Activated CD4-positive, alpha-beta T cell treated with anti-CD3 and anti-CD28 coated beads for 48 hours (primary cell): ENCODE results near the gene SALL2.
"Not testable (repeated sequence)": the region's sequence is repeated elsewhere in the genome, so short reads cannot be mapped to it uniquely, and the experiment has no call there.

Experiments
- DNase-seq: peaks from one replicate; pipeline ENCODE4 v3.0.0-alpha.2; 2020

Gene SALL2

GRCh38 chr14:21525962-21526671 is at the start of gene SALL2:
TSS of gene SALL2 (minus strand) at chr14:21526346. CDS start at chr14:21526127, 219 bp downstream.
- peak; percentile 77 for DNase-seq

GRCh38 chr14:21575661-21576060 is 49.5 kb upstream of the SALL2 start:
- DNase-seq, result no peak

- no peak for DNase-seq
Observed at GRCh38 chr14:21572604-21573003, 46.5 kb upstream of the SALL2 start.

GRCh38 chr14:21558703-21559170 is 32.6 kb upstream of the SALL2 start:
- no peak for DNase-seq

GRCh38 chr14:21557084-21557901 is 31.1 kb upstream of the SALL2 start:
- DNase-seq, result peak; percentile 83

- no peak for DNase-seq
Observed at GRCh38 chr14:21556378-21557083, 30.4 kb upstream of the SALL2 start.

- no peak for DNase-seq
Observed at GRCh38 chr14:21553266-21553665, 27.1 kb upstream of the SALL2 start.

GRCh38 chr14:21544588-21544987 is 18.4 kb upstream of the SALL2 start:
- not testable (repeated sequence) for DNase-seq

GRCh38 chr14:21543963-21544362 is 17.8 kb upstream of the SALL2 start:
- no peak for DNase-seq

- no peak for DNase-seq
Observed at GRCh38 chr14:21543521-21543960, 17.4 kb upstream of the SALL2 start.

GRCh38 chr14:21541413-21542074 is 15.4 kb upstream of the SALL2 start:
- DNase-seq, result no peak

- DNase-seq, result no peak
Observed at GRCh38 chr14:21539189-21539940, 13.2 kb upstream of the SALL2 start.

GRCh38 chr14:21537090-21537424 is 10.9 kb upstream of the SALL2 start:
- DNase-seq, result no peak

GRCh38 chr14:21536418-21537089 is 10.4 kb upstream of the SALL2 start:
- no peak for DNase-seq

- no peak for DNase-seq
Observed at GRCh38 chr14:21535545-21536417, 9.6 kb upstream of the SALL2 start.

GRCh38 chr14:21534576-21534975 is 8.4 kb upstream of the SALL2 start:
- no peak for DNase-seq

GRCh38 chr14:21533294-21533693 is 7.1 kb upstream of the SALL2 start:
- DNase-seq, result no peak

GRCh38 chr14:21529515-21529914 is 3.4 kb upstream of the SALL2 start:
- DNase-seq, result no peak

- no peak for DNase-seq
Observed at GRCh38 chr14:21528381-21529348, 2.5 kb upstream of the SALL2 start.
